Fibroblast of villous mesenchyme (primary cell): ENCODE data around the gene DNAH2. TPM values are rescaled to one million over a fixed set of nuclear protein-coding genes. Genes with fewer than 3 reads are reported as not detected.
A peak's percentile ranks its signal among the peaks of the same experiment; 100 is the strongest.

Source experiments
- DNase-seq: peaks from one replicate; pipeline ENCODE4 v3.0.0-alpha.2; 2010; ENCODE audit warnings: low read depth
- H3K4me3 ChIP-seq: 2 replicates; pipeline ENCODE4 v1.5.1; 2011; ENCODE audit warnings: low read depth, mild to moderate bottlenecking, low read length
- CTCF ChIP-seq: IDR thresholded peaks from 2 replicates; pipeline ENCODE4 v1.5.1; 2012; ENCODE audit warnings: low read depth, mild to moderate bottlenecking, low read length; ENCODE audit not compliant: insufficient read depth
- total RNA-seq: library from RNA; depleted of rRNA; stranded (reverse); fragments of >200 nt; gene quantifications from 2 replicates; pipeline ENCODE4 v1.2.3, GENCODE V29; 2012

DNAH2 gene
- total RNA-seq, 1 donor, result 0.43 TPM

DNA sequence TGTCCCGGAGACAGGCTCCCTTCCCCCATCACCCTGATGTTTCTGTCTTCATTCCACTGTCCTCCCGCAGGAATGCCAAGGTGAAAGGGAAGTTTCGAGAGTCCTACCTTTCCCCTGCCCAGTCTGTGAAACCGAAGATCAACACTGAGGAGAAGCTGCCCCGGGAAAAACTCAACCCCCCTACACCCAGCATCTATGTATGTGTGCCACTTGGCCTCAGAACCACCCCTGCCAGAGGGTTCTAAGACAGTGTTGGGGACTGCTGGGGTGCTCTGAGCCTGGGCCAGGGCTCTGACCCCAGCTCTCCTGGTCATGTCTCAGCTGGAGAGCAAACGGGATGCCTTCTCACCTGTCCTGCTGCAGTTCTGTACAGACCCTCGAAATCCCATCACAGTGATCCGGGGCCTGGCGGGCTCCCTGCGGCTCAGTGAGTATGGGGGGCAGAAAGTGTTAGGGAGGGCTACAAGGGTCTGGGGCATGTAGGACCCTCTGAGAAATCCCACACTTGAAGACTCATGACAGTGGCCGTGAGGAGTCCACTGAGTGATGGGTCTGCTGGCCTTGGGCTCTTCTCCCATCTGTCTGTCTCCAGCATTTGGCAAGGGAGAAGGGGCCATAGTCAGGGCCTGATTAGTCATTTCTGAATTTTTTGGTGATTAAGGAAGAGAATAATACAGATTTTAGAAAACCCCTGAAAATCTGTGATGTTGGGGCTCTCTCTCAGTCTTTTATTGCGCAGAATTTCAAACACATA, 132.4 kb downstream of the DNAH2 start:
- no peak for TF ChIP-seq CTCF

DNA sequence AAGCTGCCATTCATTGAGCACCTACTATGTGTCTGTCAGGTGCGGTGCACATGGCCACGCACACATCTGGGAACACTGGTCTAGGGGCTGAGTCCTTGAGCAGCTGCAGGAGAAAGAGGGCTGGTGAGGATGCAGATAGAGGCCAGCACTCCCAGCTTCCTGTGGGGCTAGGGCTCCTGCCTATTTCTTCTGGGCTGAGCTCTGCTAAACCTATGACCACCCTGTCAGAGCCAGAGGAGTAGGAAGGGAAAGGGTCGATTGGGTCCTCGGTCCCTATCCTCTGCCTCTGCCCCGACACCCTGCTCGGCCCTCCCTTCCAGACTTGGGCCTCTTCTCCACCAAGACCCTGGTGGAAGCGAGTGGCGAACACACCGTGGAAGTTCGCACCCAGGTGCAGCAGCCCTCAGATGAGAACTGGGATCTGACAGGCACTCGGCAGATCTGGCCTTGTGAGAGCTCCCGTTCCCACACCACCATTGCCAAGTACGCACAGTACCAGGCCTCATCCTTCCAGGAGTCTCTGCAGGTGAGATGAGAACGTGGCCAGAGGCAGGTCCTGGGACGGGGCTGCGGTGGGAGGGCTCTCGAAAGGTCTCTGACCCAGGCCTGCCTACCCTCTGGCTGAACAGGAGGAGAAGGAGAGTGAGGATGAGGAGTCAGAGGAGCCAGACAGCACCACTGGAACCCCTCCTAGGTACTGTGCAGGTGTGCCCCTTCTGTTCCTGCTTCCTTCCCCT, 133.3 kb downstream of the DNAH2 start:
- DNase-seq, result no peak
- TF ChIP-seq CTCF, result no peak

More for the DNA sequence above, 132.4 kb downstream of the DNAH2 start:
- no peak overlapping the region for H3K4me3 ChIP-seq
- DNase-seq, result no peak

DNA sequence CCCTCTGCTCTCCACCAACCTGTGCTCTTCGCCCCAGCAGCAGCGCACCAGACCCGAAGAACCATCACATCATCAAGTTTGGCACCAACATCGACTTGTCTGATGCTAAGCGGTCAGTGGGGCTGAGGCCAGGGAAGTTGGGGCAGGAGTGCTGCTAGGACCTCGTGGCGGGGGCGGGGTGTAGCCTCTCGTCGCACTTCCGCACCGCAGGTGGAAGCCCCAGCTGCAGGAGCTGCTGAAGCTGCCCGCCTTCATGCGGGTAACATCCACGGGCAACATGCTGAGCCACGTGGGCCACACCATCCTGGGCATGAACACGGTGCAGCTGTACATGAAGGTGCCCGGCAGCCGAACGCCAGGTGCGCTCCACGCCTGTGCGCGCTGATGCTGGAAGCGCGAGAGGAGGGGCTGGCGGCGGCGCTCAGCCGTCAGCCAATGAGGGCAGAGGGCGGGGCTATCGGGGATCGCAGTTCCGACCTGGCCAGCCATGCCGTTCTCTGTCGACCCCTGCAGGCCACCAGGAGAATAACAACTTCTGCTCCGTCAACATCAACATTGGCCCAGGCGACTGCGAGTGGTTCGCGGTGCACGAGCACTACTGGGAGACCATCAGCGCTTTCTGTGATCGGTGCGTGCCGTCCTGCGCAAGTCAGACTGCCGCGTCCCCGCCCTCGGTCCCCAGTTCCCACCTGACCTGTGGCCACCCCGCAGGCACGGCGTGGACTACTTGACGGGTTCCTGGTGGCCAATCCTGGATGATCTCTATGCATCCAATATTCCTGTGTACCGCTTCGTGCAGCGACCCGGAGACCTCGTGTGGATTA, 134.1 kb downstream of the DNAH2 start:
- DNase-seq, result peak; percentile 86
- H3K4me3 ChIP-seq, result no peak overlapping the region
- peak; percentile 92 for TF ChIP-seq CTCF

More for the DNA sequence above, 133.3 kb downstream of the DNAH2 start:
- H3K4me3 ChIP-seq, result no peak overlapping the region

- no peak for TF ChIP-seq CTCF
- DNase-seq, result no peak
- no peak overlapping the region for H3K4me3 ChIP-seq
These were observed 134.7 kb downstream of the DNAH2 start for GRCh38 chr17:7852262-7852670.

DNA sequence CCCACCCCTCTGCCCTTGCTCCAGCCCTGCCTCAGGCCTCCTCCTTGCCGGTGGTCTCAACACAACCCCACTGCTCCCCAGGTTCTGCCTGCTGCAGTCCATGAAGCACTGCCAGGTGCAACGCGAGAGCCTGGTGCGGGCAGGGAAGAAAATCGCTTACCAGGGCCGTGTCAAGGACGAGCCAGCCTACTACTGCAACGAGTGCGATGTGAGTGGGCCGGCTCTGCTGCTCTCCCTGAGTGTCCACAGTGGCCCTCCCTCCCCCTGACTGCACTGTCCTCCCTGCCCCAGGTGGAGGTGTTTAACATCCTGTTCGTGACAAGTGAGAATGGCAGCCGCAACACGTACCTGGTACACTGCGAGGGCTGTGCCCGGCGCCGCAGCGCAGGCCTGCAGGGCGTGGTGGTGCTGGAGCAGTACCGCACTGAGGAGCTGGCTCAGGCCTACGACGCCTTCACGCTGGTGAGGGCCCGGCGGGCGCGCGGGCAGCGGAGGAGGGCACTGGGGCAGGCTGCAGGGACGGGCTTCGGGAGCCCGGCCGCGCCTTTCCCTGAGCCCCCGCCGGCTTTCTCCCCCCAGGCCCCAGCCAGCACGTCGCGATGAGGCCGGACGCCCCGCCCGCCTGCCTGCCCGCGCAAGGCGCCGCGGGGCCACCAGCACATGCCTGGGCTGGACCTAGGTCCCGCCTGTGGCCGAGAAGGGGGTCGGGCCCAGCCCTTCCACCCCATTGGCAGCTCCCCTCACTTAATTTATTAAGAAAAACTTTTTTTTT, 135.6 kb downstream of the DNAH2 start:
- H3K4me3 ChIP-seq, result no peak overlapping the region
- DNase-seq, result no peak
- no peak for TF ChIP-seq CTCF

GRCh38 chr17:7853691-7854038, 136.1 kb downstream of the DNAH2 start:
- no peak for TF ChIP-seq CTCF
- H3K4me3 ChIP-seq, result no peak overlapping the region
- DNase-seq, result no peak
